Measurements from ENCODE around the gene KCNQ1. TPM values are rescaled to one million over a fixed set of nuclear protein-coding genes. Genes with fewer than 3 reads are reported as not detected.

KCNQ1 gene
- total and polyA plus RNA-seq, 2 experiments from 2014 or later: 0.45 to 0.87 TPM

DNA sequence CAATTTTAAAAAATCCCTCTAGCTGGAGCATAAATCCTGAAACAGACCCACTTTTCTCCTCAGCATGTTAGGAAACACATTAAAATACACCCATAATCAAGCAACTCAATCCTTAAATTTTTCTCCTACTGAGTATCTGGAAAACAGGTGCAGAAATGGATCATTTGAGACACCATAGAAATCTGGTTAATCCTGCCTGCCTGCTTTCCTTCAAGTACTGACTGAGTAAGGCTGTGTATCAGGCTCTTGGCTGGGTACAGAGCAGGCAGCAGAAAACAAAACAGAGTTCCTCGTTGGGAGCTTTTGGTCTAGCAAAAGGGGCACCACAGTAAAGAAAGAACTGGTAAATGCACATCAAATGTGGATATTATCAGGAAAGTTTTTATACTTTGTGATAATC, 253.1 kb downstream of the KCNQ1 start:
- Histone ChIP-seq H3K79me2 (replicated peaks; ENCODE audit: insufficient read depth) (peaks cover 53% of the 10 kb centered on the region), H3K9me2 (ENCODE audit: insufficient read depth) (no peaks in the 10 kb centered on the region), H3K27me3 (ENCODE audit: insufficient read depth) (peaks cover 20% of the 10 kb centered on the region), H3K4me2 (peak overlapping the region; percentile 82), H3K27ac (ENCODE audit: low read depth) (no peak overlapping the region), H2AFZ (no peak overlapping the region), H3K4me3 (peak overlapping the region; percentile 70), H3K36me3 (ENCODE audit: insufficient read depth) (no peaks in the 10 kb centered on the region), H4K20me1 (replicated peaks; ENCODE audit: insufficient read depth) (peaks cover 3% of the 10 kb centered on the region; the same call in 1 of the 2 replicates), H3K4me1 (ENCODE audit: insufficient read depth) (peaks cover 47% of the 10 kb centered on the region), H3F3A (replicated peaks; ENCODE audit: low read depth) (peaks cover 13% of the 10 kb centered on the region)
- TF ChIP-seq JUNB (IDR thresholded peaks at IDR 0.05; ENCODE audit: unreplicated experiment) (no peak), ZNF331 (CRISPR knock-in tag; IDR thresholded peaks at IDR 0.05; ENCODE audit: low read depth) (no peak), POLR2AphosphoS5 (IDR thresholded peaks at IDR 0.05; ENCODE audit: low read depth) (no peak), ETS1 (IDR thresholded peaks at IDR 0.05) (no peak), EZH2 (IDR thresholded peaks at IDR 0.05; ENCODE audit: low read depth, unreplicated experiment) (no peak), ZNF114 (CRISPR knock-in tag; IDR thresholded peaks at IDR 0.05) (no peak), CREB1 (CRISPR knock-in tag; IDR thresholded peaks at IDR 0.05; ENCODE audit: low read depth) (no peak), STAT1 (IDR thresholded peaks at IDR 0.05; ENCODE audit: unreplicated experiment) (no peak), EZH2phosphoT487 (IDR thresholded peaks at IDR 0.05; ENCODE audit: unreplicated experiment) (no peak), NANOG (IDR thresholded peaks at IDR 0.05; ENCODE audit: borderline replicate concordance) (no peak), REST (IDR thresholded peaks at IDR 0.05; ENCODE audit: unreplicated experiment) (no peak)
- Mint-ChIP-seq H3K27ac (no peak overlapping the region), H3K36me3 (ENCODE audit: low read depth) (peaks cover 32% of the 10 kb centered on the region), H3K9me3 (peaks cover 11% of the 10 kb centered on the region), H3K4me1 (peaks cover 61% of the 10 kb centered on the region), H3K27me3 (ENCODE audit: insufficient read depth, low read depth, poor library complexity) (peaks cover 32% of the 10 kb centered on the region), H3K4me3 (peak overlapping the region; percentile 80)
- DNase-seq (ENCODE audit: low spot score) (no peak), ATAC-seq (no peak)

All from GM23338 (cell line).